CD4-positive, CD25-positive, alpha-beta regulatory T cell (primary cell): ENCODE measurements around the gene GLG1. TPM values are rescaled to one million over a fixed set of nuclear protein-coding genes. Genes with fewer than 3 reads are reported as not detected.

Experiments used
- ATAC-seq, 2 donors: fragments of 150-1000 bp; cut with Tn5 transposase; one replicate each; pipeline ENCODE4 v1.10.0; 2021; ENCODE audit warnings: low read depth in 2 of 2, moderate number of reproducible peaks in 2 of 2, moderate library complexity in 1 of 2
- DNase-seq, 3 donors: peaks; one replicate each; pipeline versions ENCODE4 v3.0.0 to v3.0.0-alpha.2; 2012 to 2022; ENCODE audit warnings: mixed read lengths in 1 of 3
- H3K27ac ChIP-seq: one replicate; pipeline ENCODE4 v1.7.0; 2013; ENCODE audit warnings: mild to moderate bottlenecking, low read length; ENCODE audit not compliant: insufficient read depth, poor library complexity, severe bottlenecking
- H3K27me3 ChIP-seq: one replicate; pipeline ENCODE4 v1.7.0; 2013; ENCODE audit warnings: low read length; ENCODE audit not compliant: control insufficient read depth, insufficient read depth
- H3K36me3 ChIP-seq: one replicate; pipeline ENCODE4 v1.7.0; 2013; ENCODE audit warnings: mild to moderate bottlenecking, low read length, moderate library complexity; ENCODE audit not compliant: control insufficient read depth, insufficient read depth
- H3K4me1 ChIP-seq: 2 replicates; pipeline ENCODE4 v1.7.0; 2013; ENCODE audit warnings: mild to moderate bottlenecking, low read length; ENCODE audit not compliant: insufficient read depth, control insufficient read depth, poor library complexity, severe bottlenecking
- H3K4me3 ChIP-seq: one replicate; pipeline ENCODE4 v1.7.0; 2013; ENCODE audit warnings: low read depth, mild to moderate bottlenecking, low read length, moderate library complexity
- H3K9me3 ChIP-seq, 2 experiments: 1 replicate in 1 of 2; 2 replicates in 1 of 2; pipeline ENCODE4 v1.7.0; 2013; ENCODE audit warnings: low read length in 2 of 2, mild to moderate bottlenecking in 1 of 2, moderate library complexity in 1 of 2; ENCODE audit not compliant: control insufficient read depth in 2 of 2
- H3K27ac Mint-ChIP-seq, 3 donors: one replicate each; pipeline ENCODE4 v1.8.0; 2020 to 2022; ENCODE audit warnings: mild to moderate bottlenecking in 3 of 3, mixed read lengths in 3 of 3, moderate library complexity in 2 of 3
- H3K27me3 Mint-ChIP-seq: one replicate; pipeline ENCODE4 v1.8.0; 2022; ENCODE audit warnings: mild to moderate bottlenecking, mixed read lengths
- H3K36me3 Mint-ChIP-seq: one replicate; pipeline ENCODE4 v1.8.0; 2020; ENCODE audit warnings: mixed read lengths
- H3K4me1 Mint-ChIP-seq, 4 donors: one replicate each; pipeline ENCODE4 v1.8.0; 2020 to 2022; ENCODE audit warnings: mixed read lengths in 4 of 4, mild to moderate bottlenecking in 1 of 4
- H3K4me3 Mint-ChIP-seq, 4 donors: one replicate each; pipeline ENCODE4 v1.8.0; 2020 to 2022; ENCODE audit warnings: mild to moderate bottlenecking in 4 of 4, mixed read lengths in 4 of 4, moderate library complexity in 3 of 4
- H3K9me3 Mint-ChIP-seq, 7 donors: one replicate each; pipeline ENCODE4 v1.8.0; 2020 to 2022; ENCODE audit warnings: mixed read lengths in 7 of 7, mild to moderate bottlenecking in 3 of 7, moderate library complexity in 2 of 7
- polyA plus RNA-seq, 4 donors: library from polyadenylated mRNA; unstranded; fragments of 300-500 nt; fragmentation: Illumina TruSeq; gene quantifications; one replicate each; pipeline ENCODE4 v1.2.3, GENCODE V29; 2021
- total RNA-seq: library from RNA; stranded (reverse); gene quantifications from one replicate; pipeline ENCODE4 v1.2.3, GENCODE V29; 2022

The GLG1 gene
- total and polyA plus RNA-seq, 5 donors from 2014 or later = 147 to 202 (median 153) TPM

GRCh38 chr16:74641969-74642368, 35.1 kb upstream of the GLG1 start:
- no peak overlapping the region for H3K4me3 ChIP-seq
- Mint-ChIP-seq H3K4me3 (no peak overlapping the region), H3K4me1 (peaks cover 0 to 12% (median 0%) of the 10 kb centered on the region in 4 donors), H3K27me3 (no peaks in the 10 kb centered on the region), H3K27ac (no peak overlapping the region), H3K36me3 (peaks cover 27% of the 10 kb centered on the region), H3K9me3 (no peaks in the 10 kb centered on the region)
- no peaks in the 10 kb centered on the region for H3K4me1 ChIP-seq
- no peak overlapping the region for H3K27ac ChIP-seq
- DNase-seq (no peak), ATAC-seq (no peak)
- H3K27me3 ChIP-seq = no peaks in the 10 kb centered on the region
- peaks cover 69% of the 10 kb centered on the region for H3K36me3 ChIP-seq
- no peaks in the 10 kb centered on the region for H3K9me3 ChIP-seq

DNA sequence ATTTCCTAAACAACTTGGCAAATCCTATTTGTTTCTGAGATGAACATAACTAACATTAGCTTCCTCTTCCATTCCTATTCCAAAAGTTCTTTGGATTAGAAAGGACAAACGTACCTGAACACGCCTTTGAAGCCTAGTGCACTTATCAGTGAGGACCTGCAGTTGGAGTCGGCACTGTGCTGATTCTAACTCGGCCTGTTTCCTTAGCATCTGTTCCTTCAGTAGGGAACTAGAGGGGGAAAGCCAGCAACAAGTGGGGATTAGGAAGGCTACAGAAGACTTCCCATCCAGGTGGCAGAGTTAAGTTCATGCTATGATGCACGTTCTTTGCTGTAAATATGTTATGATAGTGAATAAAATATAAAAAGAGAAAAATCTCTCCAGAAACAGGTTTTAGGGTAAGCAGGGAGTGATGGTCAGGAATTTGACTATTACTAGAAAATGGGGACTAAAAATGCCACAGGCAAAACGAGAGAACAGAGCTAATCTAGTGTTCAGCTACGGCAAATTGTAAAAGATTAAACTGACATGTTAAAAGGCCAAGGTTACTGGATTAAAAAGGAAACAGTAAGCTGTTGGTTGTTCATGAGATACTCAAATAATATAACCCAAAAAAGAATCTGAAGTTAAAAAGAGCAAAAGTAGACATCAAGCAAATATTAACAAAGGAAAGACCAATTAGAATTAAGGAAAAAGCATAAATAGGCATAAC, 31.0 kb upstream of the GLG1 start:
- Mint-ChIP-seq H3K9me3 (no peaks in the 10 kb centered on the region), H3K4me3 (no peak overlapping the region), H3K4me1 (peaks cover 0 to 9% (median 0%) of the 10 kb centered on the region in 4 donors), H3K27ac (peak overlapping the region in 2 of 3 donors; percentile 15 to 54), H3K36me3 (peaks cover 15% of the 10 kb centered on the region), H3K27me3 (no peaks in the 10 kb centered on the region)
- H3K9me3 ChIP-seq = no peaks in the 10 kb centered on the region
- ATAC-seq = no peak
- H3K27ac ChIP-seq = no peak overlapping the region
- H3K4me3 ChIP-seq = no peak overlapping the region
- no peaks in the 10 kb centered on the region for H3K27me3 ChIP-seq
- DNase-seq = no peak
- peaks cover 73% of the 10 kb centered on the region for H3K36me3 ChIP-seq
- no peaks in the 10 kb centered on the region for H3K4me1 ChIP-seq

DNA sequence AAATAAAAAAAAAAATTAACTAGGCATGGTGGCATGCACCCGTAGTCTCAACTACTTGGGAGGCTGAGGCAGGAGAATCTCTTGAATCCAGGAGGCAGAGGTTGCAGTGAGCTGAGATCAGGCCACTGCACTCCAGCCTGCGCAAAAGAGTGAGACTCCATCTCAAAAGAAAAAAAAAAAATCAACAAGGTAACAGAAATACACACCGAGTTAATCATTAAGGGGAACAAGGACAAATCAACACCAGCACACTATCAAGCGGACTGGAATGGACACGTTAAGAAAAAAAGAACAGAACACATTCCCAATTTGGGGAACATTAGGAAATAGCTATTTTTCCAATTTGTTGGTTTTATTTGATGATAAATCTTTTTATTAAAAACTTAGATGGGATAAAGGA, 28.4 kb upstream of the GLG1 start:
- no peak overlapping the region for H3K4me3 ChIP-seq
- Mint-ChIP-seq H3K9me3 (no peaks in the 10 kb centered on the region), H3K27me3 (no peaks in the 10 kb centered on the region), H3K4me3 (no peak overlapping the region), H3K4me1 (peaks cover 0 to 9% (median 0%) of the 10 kb centered on the region in 4 donors), H3K36me3 (peaks cover 25% of the 10 kb centered on the region), H3K27ac (peak overlapping the region in 1 of 3 donors; percentile 79)
- DNase-seq (no peak), ATAC-seq (no peak)
- no peaks in the 10 kb centered on the region for H3K27me3 ChIP-seq
- H3K36me3 ChIP-seq = peaks cover 85% of the 10 kb centered on the region
- no peaks in the 10 kb centered on the region for H3K4me1 ChIP-seq
- H3K9me3 ChIP-seq = no peaks in the 10 kb centered on the region
- no peak overlapping the region for H3K27ac ChIP-seq

DNA sequence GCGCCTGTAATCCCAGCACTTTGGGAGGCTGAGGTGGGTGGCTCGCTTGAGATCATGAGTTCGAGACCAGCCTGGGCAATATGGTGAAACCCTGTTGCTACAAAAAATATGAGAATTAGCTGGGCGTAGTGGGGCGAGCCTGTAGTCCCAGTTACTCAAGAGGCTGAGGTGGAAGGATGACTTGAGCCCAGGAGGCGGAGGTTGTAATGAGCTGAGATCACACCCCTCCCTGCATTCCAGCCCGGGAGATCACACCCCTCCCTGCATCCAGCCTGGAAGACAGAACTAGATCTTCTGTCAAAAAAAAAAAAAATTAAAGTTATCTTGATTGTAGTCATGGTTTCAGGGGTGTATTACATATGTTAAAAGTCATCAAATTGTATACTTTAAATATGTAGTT, 26.8 kb upstream of the GLG1 start:
- peaks cover 40% of the 10 kb centered on the region for H3K36me3 Mint-ChIP-seq
- no peak overlapping the region for H3K27ac ChIP-seq
- ATAC-seq (no peak), DNase-seq (no peak)
- H3K9me3 ChIP-seq = no peaks in the 10 kb centered on the region
- H3K4me1 ChIP-seq = no peaks in the 10 kb centered on the region
- peaks cover 87% of the 10 kb centered on the region for H3K36me3 ChIP-seq
- no peak overlapping the region for H3K4me3 Mint-ChIP-seq
- H3K27me3 ChIP-seq = no peaks in the 10 kb centered on the region
- no peaks in the 10 kb centered on the region for H3K27me3 Mint-ChIP-seq
- H3K4me3 ChIP-seq = no peak overlapping the region
- no peak overlapping the region for H3K27ac Mint-ChIP-seq
- no peaks in the 10 kb centered on the region for H3K9me3 Mint-ChIP-seq
- H3K4me1 Mint-ChIP-seq = peaks cover 0 to 9% (median 2%) of the 10 kb centered on the region in 4 donors

GRCh38 chr16:74627506-74628220, 20.7 kb upstream of the GLG1 start:
- Mint-ChIP-seq H3K27me3 (no peaks in the 10 kb centered on the region), H3K36me3 (peaks cover 50% of the 10 kb centered on the region), H3K27ac (peak overlapping the region; percentile 72 to 96 (median 82)), H3K9me3 (no peaks in the 10 kb centered on the region), H3K4me1 (peaks cover 7 to 17% (median 14%) of the 10 kb centered on the region in 4 donors), H3K4me3 (no peak overlapping the region)
- no peaks in the 10 kb centered on the region for H3K9me3 ChIP-seq
- H3K36me3 ChIP-seq = peaks cover 92% of the 10 kb centered on the region
- no peaks in the 10 kb centered on the region for H3K27me3 ChIP-seq
- H3K27ac ChIP-seq = no peak overlapping the region
- no peaks in the 10 kb centered on the region for H3K4me1 ChIP-seq
- no peak for ATAC-seq
- peak in 1 of 3 donors; percentile 20 for DNase-seq
- no peak overlapping the region for H3K4me3 ChIP-seq

- Mint-ChIP-seq H3K4me3 (no peak overlapping the region), H3K27me3 (no peaks in the 10 kb centered on the region), H3K9me3 (no peaks in the 10 kb centered on the region), H3K4me1 (peaks cover 7 to 17% (median 14%) of the 10 kb centered on the region in 4 donors), H3K27ac (peak overlapping the region; percentile 11 to 96 (median 82)), H3K36me3 (peaks cover 46% of the 10 kb centered on the region)
- Histone ChIP-seq H3K9me3 (no peaks in the 10 kb centered on the region), H3K4me1 (no peaks in the 10 kb centered on the region), H3K27me3 (no peaks in the 10 kb centered on the region), H3K36me3 (peaks cover 93% of the 10 kb centered on the region), H3K27ac (no peak overlapping the region), H3K4me3 (no peak overlapping the region)
- ATAC-seq (no peak), DNase-seq (peak in 1 of 3 donors; percentile 33)
Observed at GRCh38 chr16:74626741-74627416, 20.0 kb upstream of the GLG1 start.

- no peak overlapping the region for H3K4me3 Mint-ChIP-seq
- H3K4me1 Mint-ChIP-seq = peaks cover 10 to 17% (median 14%) of the 10 kb centered on the region in 4 donors
- no peaks in the 10 kb centered on the region for H3K9me3 Mint-ChIP-seq
- DNase-seq (no peak), ATAC-seq (no peak)
- H3K36me3 ChIP-seq = peaks cover 86% of the 10 kb centered on the region
- no peaks in the 10 kb centered on the region for H3K9me3 ChIP-seq
- no peaks in the 10 kb centered on the region for H3K27me3 ChIP-seq
- H3K4me1 ChIP-seq = no peaks in the 10 kb centered on the region
- no peak overlapping the region for H3K4me3 ChIP-seq
- peaks cover 44% of the 10 kb centered on the region for H3K36me3 Mint-ChIP-seq
- H3K27ac Mint-ChIP-seq = peak overlapping the region in 2 of 3 donors; percentile 11 to 82
- no peaks in the 10 kb centered on the region for H3K27me3 Mint-ChIP-seq
- H3K27ac ChIP-seq = no peak overlapping the region
Observed at GRCh38 chr16:74625500-74626350, 18.8 kb upstream of the GLG1 start.
